H9 (cell line): ENCODE results near the gene LMF2. TPM values are rescaled to one million over a fixed set of nuclear protein-coding genes. Genes with fewer than 3 reads are reported as not detected.
A peak's percentile ranks its signal among the peaks of the same experiment; 100 is the strongest.

ENCODE experiments used
- DNase-seq: peaks from one replicate; pipeline ENCODE4 v3.0.0-alpha.2; 2017
- H2AFZ ChIP-seq: one replicate; pipeline ENCODE4 v1.6.1; 2013; ENCODE audit warnings: mild to moderate bottlenecking, low read length, control low read depth, moderate library complexity
- H2AK5ac ChIP-seq: 2 replicates; pipeline ENCODE4 v1.6.1; 2013; ENCODE audit warnings: low read length, control low read depth, mixed read lengths; ENCODE audit not compliant: insufficient read length
- H2BK120ac ChIP-seq: one replicate; pipeline ENCODE4 v1.6.1; 2013; ENCODE audit warnings: low read depth, mild to moderate bottlenecking, low read length, control low read depth, inconsistent platforms; ENCODE audit not compliant: poor library complexity, severe bottlenecking
- H2BK12ac ChIP-seq: 2 replicates; pipeline ENCODE4 v1.6.1; 2013; ENCODE audit warnings: low read length, control low read depth, mixed read lengths, low read depth; ENCODE audit not compliant: insufficient read length
- H2BK15ac ChIP-seq: 2 replicates; pipeline ENCODE4 v1.6.1; 2013; ENCODE audit warnings: low read depth, low read length, control low read depth
- H2BK20ac ChIP-seq: one replicate; pipeline ENCODE4 v1.6.1; 2013; ENCODE audit warnings: low read depth, mild to moderate bottlenecking, low read length, control low read depth, inconsistent platforms; ENCODE audit not compliant: poor library complexity, severe bottlenecking
- H2BK5ac ChIP-seq: 2 replicates; pipeline ENCODE4 v1.6.1; 2013; ENCODE audit warnings: low read length, control low read depth, mixed read lengths; ENCODE audit not compliant: insufficient read length
- H3K14ac ChIP-seq: 2 replicates; pipeline ENCODE4 v1.6.1; 2013; ENCODE audit warnings: low read length, control low read depth; ENCODE audit not compliant: insufficient read depth
- H3K18ac ChIP-seq: 2 replicates; pipeline ENCODE4 v1.6.1; 2013; ENCODE audit warnings: low read depth, mild to moderate bottlenecking, mixed read lengths, low read length, control low read depth; ENCODE audit not compliant: insufficient read length
- H3K23ac ChIP-seq: 2 replicates; pipeline ENCODE4 v1.6.1; 2013; ENCODE audit warnings: low read length, control low read depth, mixed read lengths, low read depth; ENCODE audit not compliant: insufficient read length
- H3K23me2 ChIP-seq: 2 replicates; pipeline ENCODE4 v1.6.1; 2013; ENCODE audit warnings: low read depth, mild to moderate bottlenecking, mixed read lengths, low read length, control low read depth; ENCODE audit not compliant: insufficient read length, poor library complexity, severe bottlenecking
- H3K27ac ChIP-seq: 2 replicates; pipeline ENCODE4 v1.5.1; 2013; ENCODE audit warnings: low read length, control low read depth, mixed read lengths, low read depth; ENCODE audit not compliant: insufficient read length
- H3K27me3 ChIP-seq: 2 replicates; pipeline ENCODE4 v1.6.1; 2013; ENCODE audit warnings: low read length, control low read depth, inconsistent platforms; ENCODE audit not compliant: insufficient read depth
- H3K4ac ChIP-seq: 2 replicates; pipeline ENCODE4 v1.6.1; 2013; ENCODE audit warnings: low read depth, mild to moderate bottlenecking, control low read depth, inconsistent platforms, low read length, moderate library complexity
- H3K4me1 ChIP-seq: 2 replicates; pipeline ENCODE4 v1.6.1; 2013; ENCODE audit warnings: low read length, control low read depth, inconsistent platforms; ENCODE audit not compliant: insufficient read depth
- H3K4me2 ChIP-seq: 2 replicates; pipeline ENCODE4 v1.6.1; 2013; ENCODE audit warnings: low read length, control low read depth, mixed read lengths; ENCODE audit not compliant: insufficient read length, insufficient read depth
- H3K56ac ChIP-seq: 2 replicates; pipeline ENCODE4 v1.6.1; 2013; ENCODE audit warnings: low read depth, mild to moderate bottlenecking, mixed read lengths, low read length, control low read depth; ENCODE audit not compliant: insufficient read length
- H3K79me1 ChIP-seq: 2 replicates; pipeline ENCODE4 v1.6.1; 2013; ENCODE audit warnings: low read depth, mild to moderate bottlenecking, moderate library complexity, low read length, control low read depth, inconsistent platforms; ENCODE audit not compliant: insufficient read depth, poor library complexity, severe bottlenecking
- H3K79me2 ChIP-seq: 2 replicates; pipeline ENCODE4 v1.6.1; 2013; ENCODE audit warnings: low read length, control low read depth, inconsistent platforms; ENCODE audit not compliant: insufficient read depth
- H3K9ac ChIP-seq: 2 replicates; pipeline ENCODE4 v1.6.1; 2013; ENCODE audit warnings: low read length, control low read depth, mixed read lengths; ENCODE audit not compliant: insufficient read length; ENCODE audit errors: extremely low read depth
- H3K9me3 ChIP-seq: one replicate; pipeline ENCODE4 v1.6.1; 2013; ENCODE audit warnings: low read depth, low read length, inconsistent platforms; ENCODE audit not compliant: control insufficient read depth
- H3T11ph ChIP-seq: one replicate; pipeline ENCODE4 v1.6.1; 2013; ENCODE audit warnings: mild to moderate bottlenecking, low read length, control low read depth, inconsistent platforms
- H4K20me1 ChIP-seq: one replicate; pipeline ENCODE4 v1.6.1; 2013; ENCODE audit not compliant: control insufficient read depth, insufficient read length, insufficient read depth
- H4K5ac ChIP-seq: 2 replicates; pipeline ENCODE4 v1.6.1; 2013; ENCODE audit warnings: low read depth, mild to moderate bottlenecking, mixed read lengths, low read length, control low read depth; ENCODE audit not compliant: insufficient read length
- H4K8ac ChIP-seq: replicated peaks from 2 replicates; pipeline ENCODE4 v1.6.1; 2013; ENCODE audit warnings: low read length, control low read depth, mixed read lengths, low read depth; ENCODE audit not compliant: insufficient read length
- H4K91ac ChIP-seq: 2 replicates; pipeline ENCODE4 v1.6.1; 2013; ENCODE audit warnings: low read depth, mild to moderate bottlenecking, moderate library complexity, mixed read lengths, low read length, control low read depth; ENCODE audit not compliant: insufficient read length
- H3K27ac Mint-ChIP-seq, 3 experiments: 2 replicates in 2 of 3; 3 replicates in 1 of 3; pipeline ENCODE4 v1.8.0; 2020 to 2021; ENCODE audit warnings: mixed read lengths in 3 of 3, mild to moderate bottlenecking in 1 of 3, moderate library complexity in 1 of 3
- H3K27me3 Mint-ChIP-seq: 2 replicates; pipeline ENCODE4 v1.8.0; 2021; ENCODE audit warnings: low read depth, mild to moderate bottlenecking, moderate library complexity, mixed read lengths
- H3K36me3 Mint-ChIP-seq, 3 experiments: 2 replicates in 2 of 3; 3 replicates in 1 of 3; pipeline ENCODE4 v1.8.0; 2020 to 2021; ENCODE audit warnings: low read depth in 3 of 3, mixed read lengths in 3 of 3; ENCODE audit not compliant: insufficient read depth in 1 of 3
- H3K4me1 Mint-ChIP-seq, 2 experiments: 2 replicates each; pipeline ENCODE4 v1.8.0; 2020; ENCODE audit warnings: mixed read lengths in 2 of 2
- H3K4me3 Mint-ChIP-seq, 2 experiments: 2 replicates in 1 of 2; 3 replicates in 1 of 2; pipeline ENCODE4 v1.8.0; 2020 to 2021; ENCODE audit warnings: mild to moderate bottlenecking in 2 of 2, mixed read lengths in 2 of 2, moderate library complexity in 1 of 2
- H3K9me3 Mint-ChIP-seq, 2 experiments: 2 replicates in 1 of 2; 3 replicates in 1 of 2; pipeline ENCODE4 v1.8.0; 2020; ENCODE audit warnings: mild to moderate bottlenecking in 2 of 2, mixed read lengths in 2 of 2, moderate library complexity in 1 of 2
- WGBS: extraction: QIAGEN DNeasy Blood & Tissue Kit; methylation state at CpG from one replicate; pipeline ENCODE4 v1.1.7; 2013; ENCODE audit warnings: missing lambda C conversion rate, low lambda C conversion rate, mixed read lengths; ENCODE audit not compliant: insufficient read length; ENCODE audit errors: extremely low coverage; 5-methylcytosine and 5-hydroxymethylcytosine counted together
- total RNA-seq: library from RNA; stranded (reverse); gene quantifications from 2 replicates; pipeline ENCODE4 v1.2.1, GENCODE V29; 2021
- TF ChIP-seq, protein P1 (sequence below): fragments of 200-600 bp; sonication (generic); conservative IDR thresholded peaks from 3 replicates; pipeline ENCODE4 v1.8.0; 2021; ENCODE audit warnings: antibody characterized with exemption, mild to moderate bottlenecking

LMF2 gene
- total RNA-seq, 1 experiment from 2014 or later: 43.6 TPM

DNA sequence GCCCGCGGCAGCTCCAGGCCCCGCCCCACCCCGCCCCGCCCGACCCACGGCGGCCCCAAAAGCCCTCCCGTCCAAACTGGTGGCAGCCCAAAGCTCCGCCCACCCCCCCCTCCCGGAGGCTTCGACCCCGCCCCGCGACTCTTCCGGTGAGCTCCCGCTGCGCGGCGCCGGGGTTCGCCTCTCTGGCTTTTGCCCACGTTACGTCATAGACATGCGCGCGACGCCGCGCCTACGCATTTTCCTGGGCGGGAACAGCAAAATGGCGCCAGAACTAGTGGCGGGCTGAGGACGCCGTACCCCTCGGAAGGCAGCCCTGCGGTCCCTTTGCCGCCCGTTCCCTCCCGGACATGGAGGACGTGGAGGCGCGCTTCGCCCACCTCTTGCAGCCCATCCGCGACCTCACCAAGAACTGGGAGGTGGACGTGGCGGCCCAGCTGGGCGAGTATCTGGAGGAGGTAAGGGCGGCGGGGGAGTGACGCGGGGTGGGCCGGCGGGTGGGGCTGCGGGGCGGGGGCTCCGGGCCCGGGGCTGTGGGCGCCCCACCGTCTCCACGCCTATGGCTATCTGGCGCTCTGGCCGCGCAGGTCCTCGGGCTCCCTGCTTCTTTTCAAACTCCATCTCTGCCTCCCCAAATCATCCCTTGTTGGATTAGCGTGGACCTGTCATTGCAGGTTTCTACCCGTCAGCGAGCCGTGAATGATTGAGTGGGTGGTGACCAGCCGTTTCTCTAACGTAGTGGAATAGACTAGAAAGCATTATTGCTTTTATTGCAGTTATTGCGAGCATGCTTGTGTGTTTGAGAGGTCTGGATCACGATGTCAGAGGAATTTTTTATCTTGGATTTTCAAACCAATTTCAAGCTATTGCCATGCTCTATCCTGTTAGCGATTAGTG lies 736 bp upstream of the LMF2 start, which contains the start of gene NCAPH2:
TSS of gene NCAPH2 (plus strand) at position 234 of the 894 bp plus-strand sequence. CDS start at position 348, 114 bp downstream.
- WGBS: no CpG with 5 or more reads among the region's 76 CpGs
- Histone ChIP-seq H3K9ac (peak within 1 kb of the TSS; percentile 99), H4K8ac (peak within 1 kb of the TSS; percentile 98), H2BK120ac (no peak within 1 kb of the TSS), H3K23me2 (peaks cover 12% of the 10 kb centered on the region), H3K4me2 (peak within 1 kb of the TSS; percentile 97), H3K56ac (no peak within 1 kb of the TSS), H2BK20ac (no peak within 1 kb of the TSS), H3K4me1 (no peaks in the 10 kb centered on the region), H2BK15ac (no peak within 1 kb of the TSS), H4K91ac (no peak within 1 kb of the TSS), H3K23ac (no peak within 1 kb of the TSS), H4K20me1 (no peaks in the 10 kb centered on the region), H3K9me3 (no peaks in the 10 kb centered on the region), H3K79me1 (peaks cover 11% of the 10 kb centered on the region), H3T11ph (no peak within 1 kb of the TSS), H3K27me3 (no peaks in the 10 kb centered on the region), H3K4ac (no peak within 1 kb of the TSS), H2AFZ (no peak within 1 kb of the TSS), H3K18ac (peak within 1 kb of the TSS; percentile 99), H2BK5ac (peak within 1 kb of the TSS; percentile 85), H3K14ac (peak within 1 kb of the TSS; percentile 99), H4K5ac (no peak within 1 kb of the TSS), H2BK12ac (no peak within 1 kb of the TSS), H3K79me2 (peaks cover 11% of the 10 kb centered on the region; the same call in 1 of the 2 replicates), H2AK5ac (no peak within 1 kb of the TSS), H3K27ac (no peak within 1 kb of the TSS)
- Mint-ChIP-seq H3K27me3 (no peaks in the 10 kb centered on the region), H3K36me3 (peaks cover 0 to 6% (median 0%) of the 10 kb centered on the region in 3 experiments; a peak in 1 of 7 replicates), H3K9me3 (no peaks in the 10 kb centered on the region), H3K4me3 (peak within 1 kb of the TSS; percentile 92 to 96), H3K4me1 (peaks cover 10 to 14% of the 10 kb centered on the region in 2 experiments), H3K27ac (peak within 1 kb of the TSS; percentile 98; a peak in 6 of 7 replicates)
- TF ChIP-seq, protein P1, sequence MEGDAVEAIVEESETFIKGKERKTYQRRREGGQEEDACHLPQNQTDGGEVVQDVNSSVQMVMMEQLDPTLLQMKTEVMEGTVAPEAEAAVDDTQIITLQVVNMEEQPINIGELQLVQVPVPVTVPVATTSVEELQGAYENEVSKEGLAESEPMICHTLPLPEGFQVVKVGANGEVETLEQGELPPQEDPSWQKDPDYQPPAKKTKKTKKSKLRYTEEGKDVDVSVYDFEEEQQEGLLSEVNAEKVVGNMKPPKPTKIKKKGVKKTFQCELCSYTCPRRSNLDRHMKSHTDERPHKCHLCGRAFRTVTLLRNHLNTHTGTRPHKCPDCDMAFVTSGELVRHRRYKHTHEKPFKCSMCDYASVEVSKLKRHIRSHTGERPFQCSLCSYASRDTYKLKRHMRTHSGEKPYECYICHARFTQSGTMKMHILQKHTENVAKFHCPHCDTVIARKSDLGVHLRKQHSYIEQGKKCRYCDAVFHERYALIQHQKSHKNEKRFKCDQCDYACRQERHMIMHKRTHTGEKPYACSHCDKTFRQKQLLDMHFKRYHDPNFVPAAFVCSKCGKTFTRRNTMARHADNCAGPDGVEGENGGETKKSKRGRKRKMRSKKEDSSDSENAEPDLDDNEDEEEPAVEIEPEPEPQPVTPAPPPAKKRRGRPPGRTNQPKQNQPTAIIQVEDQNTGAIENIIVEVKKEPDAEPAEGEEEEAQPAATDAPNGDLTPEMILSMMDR: no peak
- DNase-seq: peak; percentile 98
